Esophagus squamous epithelium (tissue), 5 donors: ENCODE results near the gene SLC44A1. TPM values are rescaled to one million over a fixed set of nuclear protein-coding genes. Genes with fewer than 3 reads are reported as not detected.
A peak's percentile ranks its signal among the peaks of the same experiment; 100 is the strongest.

Experiments used
- DNase-seq: peaks from one replicate; lab custom pipeline; 2025; lab: John Stamatoyannopoulos, UW
- H3K27ac ChIP-seq, 4 donors: fragments of 200-600 bp; sonication (generic); one replicate each; pipeline ENCODE4 v1.5.1; 2016 to 2019; ENCODE audit warnings: mild to moderate bottlenecking in 1 of 4
- H3K27me3 ChIP-seq, 4 donors: fragments of 200-600 bp; sonication (generic); 1 replicate in 3 of 4; 2 replicates in 1 of 4; pipeline versions ENCODE4 v1.5.1 to v1.6.0; 2017 to 2021; ENCODE audit warnings: antibody characterized with exemption in 1 of 4
- H3K36me3 ChIP-seq, 3 donors: fragments of 200-600 bp; sonication (generic); one replicate each; pipeline ENCODE4 v1.5.1; 2016 to 2019
- H3K4me1 ChIP-seq, 3 donors: fragments of 200-600 bp; sonication (generic); one replicate each; pipeline ENCODE4 v1.5.1; 2017 to 2019
- H3K4me3 ChIP-seq, 4 donors: fragments of 200-600 bp; sonication (generic); 1 replicate in 3 of 4; 2 replicates in 1 of 4; pipeline ENCODE4 v1.5.1; 2016 to 2019; ENCODE audit warnings: mild to moderate bottlenecking in 2 of 4, moderate library complexity in 1 of 4
- H3K9me3 ChIP-seq, 3 donors: fragments of 200-600 bp; sonication (generic); one replicate each; pipeline ENCODE4 v1.5.1; 2016 to 2019
- POLR2A ChIP-seq, 4 donors: fragments of 450-650 bp; IDR thresholded peaks; one replicate each; pipeline ENCODE4 v1.6.1; 2017; ENCODE audit warnings: antibody characterized with exemption in 4 of 4, mild to moderate bottlenecking in 4 of 4, moderate library complexity in 3 of 4
- WGBS, 2 donors: methylation state at CpG; one replicate each; pipeline ENCODE4 v1.1.5; 2018; 5-methylcytosine and 5-hydroxymethylcytosine counted together
- intact Hi-C: fragments of 100-400 bp; cut with DNase I; formaldehyde crosslinking; loops from one replicate; pipeline ENCODE4 v1.15.0; 2022
- total RNA-seq, 4 donors: library from RNA; depleted of rRNA; stranded (reverse); fragments of >200 nt; gene quantifications; one replicate each; pipeline ENCODE4 v1.1.0, GENCODE V29; 2016
- TF ChIP-seq, protein P1 (sequence below), 6 experiments: fragments of 450-650 bp in 4 of 6; fragments of 200-600 bp in 2 of 6; sonication (generic) in 2 of 6; IDR thresholded peaks; one replicate each; pipeline ENCODE4 v1.5.1; 2016 to 2019; ENCODE audit warnings: antibody characterized with exemption in 6 of 6, mild to moderate bottlenecking in 4 of 6, moderate library complexity in 4 of 6
- donor health status: DM: yes; HTN: yes; CAD: no.

The SLC44A1 gene
- total RNA-seq, 4 donors from 2014 or later, result 19.9 to 52.9 (median 37.8) TPM

DNA sequence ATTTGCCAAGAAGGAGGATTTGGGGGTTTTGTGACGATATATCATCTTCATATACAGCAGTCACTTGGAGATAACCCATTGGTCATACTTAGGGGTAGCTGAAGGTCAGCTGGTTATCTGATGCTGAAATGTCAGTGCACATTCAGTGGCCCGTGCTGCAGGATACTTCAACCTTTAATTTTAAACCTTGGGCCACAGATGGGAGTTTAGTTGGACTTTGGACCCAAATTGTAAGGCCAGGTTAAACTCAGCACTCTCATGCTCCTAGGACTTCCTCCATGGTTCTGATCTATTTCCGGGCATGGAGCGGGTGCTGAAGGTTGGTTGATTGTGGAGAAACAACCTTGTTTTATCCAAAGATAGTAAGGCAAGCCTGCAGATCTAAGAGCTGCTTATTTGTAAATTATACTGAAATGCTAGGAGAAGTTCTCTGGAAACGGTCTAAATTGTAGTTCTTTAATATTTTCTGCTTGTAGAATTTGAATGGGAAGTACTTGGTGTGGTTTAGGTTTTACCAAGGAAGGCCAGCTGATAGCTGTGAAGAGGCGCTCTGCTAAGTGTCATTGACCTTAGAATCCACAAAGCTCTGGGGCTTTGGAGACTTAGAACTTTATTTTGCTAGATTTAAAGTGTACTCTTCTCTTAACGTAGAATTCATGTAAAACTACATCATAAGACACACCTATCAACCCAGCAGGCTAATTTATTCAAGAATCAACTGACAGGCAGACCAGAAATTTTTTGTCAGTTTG lies 38.6 kb downstream of the SLC44A1 start:
- Histone ChIP-seq H3K27ac (peak overlapping the region in 1 of 4 donors; percentile 64), H3K36me3 (no peaks in the 10 kb centered on the region), H3K27me3 (no peaks in the 10 kb centered on the region), H3K4me3 (no peak overlapping the region), H3K9me3 (no peaks in the 10 kb centered on the region), H3K4me1 (peaks cover 5 to 65% (median 10%) of the 10 kb centered on the region in 3 donors)
- intact Hi-C loops, result no loop called here
- no peak for TF ChIP-seq POLR2A (IDR thresholded peaks at IDR 0.05)
- TF ChIP-seq, protein P1, sequence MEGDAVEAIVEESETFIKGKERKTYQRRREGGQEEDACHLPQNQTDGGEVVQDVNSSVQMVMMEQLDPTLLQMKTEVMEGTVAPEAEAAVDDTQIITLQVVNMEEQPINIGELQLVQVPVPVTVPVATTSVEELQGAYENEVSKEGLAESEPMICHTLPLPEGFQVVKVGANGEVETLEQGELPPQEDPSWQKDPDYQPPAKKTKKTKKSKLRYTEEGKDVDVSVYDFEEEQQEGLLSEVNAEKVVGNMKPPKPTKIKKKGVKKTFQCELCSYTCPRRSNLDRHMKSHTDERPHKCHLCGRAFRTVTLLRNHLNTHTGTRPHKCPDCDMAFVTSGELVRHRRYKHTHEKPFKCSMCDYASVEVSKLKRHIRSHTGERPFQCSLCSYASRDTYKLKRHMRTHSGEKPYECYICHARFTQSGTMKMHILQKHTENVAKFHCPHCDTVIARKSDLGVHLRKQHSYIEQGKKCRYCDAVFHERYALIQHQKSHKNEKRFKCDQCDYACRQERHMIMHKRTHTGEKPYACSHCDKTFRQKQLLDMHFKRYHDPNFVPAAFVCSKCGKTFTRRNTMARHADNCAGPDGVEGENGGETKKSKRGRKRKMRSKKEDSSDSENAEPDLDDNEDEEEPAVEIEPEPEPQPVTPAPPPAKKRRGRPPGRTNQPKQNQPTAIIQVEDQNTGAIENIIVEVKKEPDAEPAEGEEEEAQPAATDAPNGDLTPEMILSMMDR (IDR thresholded peaks at IDR 0.05), result no peak
- no peak for DNase-seq
- WGBS, 2 donors, result 85 to 89% methylated on average over 6 to 7 of the region's 7 CpGs

DNA sequence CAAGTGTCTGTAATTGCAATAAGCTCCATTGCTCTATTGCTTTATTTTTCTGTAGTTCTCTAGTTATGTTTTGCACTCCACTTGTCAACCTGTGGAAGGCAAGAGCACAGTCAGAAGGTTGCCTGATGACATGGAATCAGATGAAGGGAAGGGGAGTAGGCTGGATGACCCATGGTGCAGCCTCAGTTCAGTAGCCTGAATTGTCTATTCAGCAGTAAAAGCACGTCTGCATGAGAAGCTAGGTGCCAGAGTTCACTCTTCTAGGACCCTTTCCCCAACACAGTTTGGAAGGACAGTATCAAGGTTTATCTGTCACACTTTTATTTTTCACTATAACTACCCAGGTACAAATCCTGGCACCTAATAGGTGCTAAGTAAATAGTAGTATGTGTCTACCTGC lies 39.3 kb downstream of the SLC44A1 start:
- Histone ChIP-seq H3K4me1 (peaks cover 5 to 58% (median 10%) of the 10 kb centered on the region in 3 donors), H3K27ac (no peak overlapping the region), H3K27me3 (no peaks in the 10 kb centered on the region), H3K36me3 (no peaks in the 10 kb centered on the region), H3K9me3 (no peaks in the 10 kb centered on the region), H3K4me3 (no peak overlapping the region)
- WGBS, 2 donors, result 59 to 100% methylated on average over 1 of the region's 1 CpG
- intact Hi-C loops, result no loop called here
- TF ChIP-seq POLR2A (IDR thresholded peaks at IDR 0.05), result no peak
- TF ChIP-seq, protein P1 (IDR thresholded peaks at IDR 0.05), result no peak
- no peak for DNase-seq

DNA sequence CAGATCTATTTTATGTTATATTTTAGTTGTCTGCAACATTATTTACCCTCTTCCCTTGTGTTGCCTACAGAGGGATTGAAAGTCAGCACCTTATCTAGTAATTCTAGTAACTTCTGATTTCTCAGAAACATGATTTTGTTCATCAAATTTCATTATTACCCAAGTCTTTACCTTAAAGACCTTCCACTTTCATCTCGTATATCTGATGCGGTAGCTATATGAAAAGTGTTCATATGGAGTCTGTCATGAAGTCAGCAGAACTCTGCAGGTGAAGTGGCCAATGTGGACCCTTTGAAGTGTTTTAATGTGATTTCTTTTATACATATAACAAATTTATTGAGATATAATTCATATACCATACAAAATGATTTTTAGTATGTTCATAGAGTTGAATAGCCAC lies 40.0 kb downstream of the SLC44A1 start:
- Histone ChIP-seq H3K36me3 (no peaks in the 10 kb centered on the region), H3K4me1 (peaks cover 5 to 51% (median 10%) of the 10 kb centered on the region in 3 donors), H3K9me3 (no peaks in the 10 kb centered on the region), H3K27ac (no peak overlapping the region), H3K4me3 (no peak overlapping the region), H3K27me3 (no peaks in the 10 kb centered on the region)
- DNase-seq, result no peak
- TF ChIP-seq, protein P1 (IDR thresholded peaks at IDR 0.05), result no peak
- TF ChIP-seq POLR2A (IDR thresholded peaks at IDR 0.05), result no peak
- intact Hi-C loops, result no loop called here
- 80 to 88% methylated on average over 2 of the region's 2 CpGs for WGBS, 2 donors

DNA sequence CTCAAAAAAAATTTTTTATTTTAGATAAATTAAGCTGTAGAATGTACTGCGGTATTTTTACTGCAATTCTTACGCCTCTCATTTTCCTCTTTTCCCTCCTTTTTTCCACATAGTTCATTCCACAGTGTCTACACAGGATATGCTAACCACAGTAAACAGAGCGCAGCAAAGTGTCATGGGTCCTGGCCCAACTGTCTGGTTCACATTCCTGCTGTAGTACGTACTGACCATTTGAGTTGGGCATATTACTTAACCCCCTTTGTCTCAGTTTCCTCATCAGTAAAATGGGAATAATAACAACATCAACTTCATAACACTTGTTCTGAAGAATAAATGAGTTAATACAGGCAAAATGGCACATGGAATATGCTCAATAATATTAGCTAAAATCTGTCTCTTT lies 41.6 kb downstream of the SLC44A1 start:
- no peak overlapping the region for H3K4me3 ChIP-seq
- TF ChIP-seq, protein P1 (IDR thresholded peaks at IDR 0.05), result no peak
- no peak for TF ChIP-seq POLR2A (IDR thresholded peaks at IDR 0.05)
- 89 to 93% methylated on average over 4 of the region's 4 CpGs for WGBS, 2 donors
- intact Hi-C loops, result no loop called here
- peaks cover 10 to 54% (median 11%) of the 10 kb centered on the region in 3 donors for H3K4me1 ChIP-seq
- H3K27me3 ChIP-seq, result no peaks in the 10 kb centered on the region
- no peak overlapping the region for H3K27ac ChIP-seq
- H3K9me3 ChIP-seq, result no peaks in the 10 kb centered on the region
- no peak for DNase-seq
- no peaks in the 10 kb centered on the region for H3K36me3 ChIP-seq

DNA sequence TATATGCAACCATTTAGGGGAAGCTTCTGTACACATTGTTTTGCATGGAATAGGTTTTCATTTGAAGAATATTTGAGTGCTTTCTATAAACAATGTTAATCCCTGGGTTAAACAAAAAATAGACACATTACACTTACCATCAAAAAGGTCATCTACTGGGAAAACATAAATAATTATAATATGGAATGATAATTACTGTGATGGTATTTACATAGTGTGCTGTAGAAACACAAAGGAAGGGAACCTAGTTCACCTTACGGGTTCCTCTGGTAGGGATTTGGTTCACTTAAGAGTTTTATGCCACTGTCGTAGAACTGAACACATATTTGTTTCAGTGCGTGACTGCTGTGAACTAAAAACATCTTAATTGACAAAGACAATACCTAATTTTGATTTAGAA lies 44.9 kb downstream of the SLC44A1 start:
- intact Hi-C loops, result no loop called here
- DNase-seq, result no peak
- Histone ChIP-seq H3K27me3 (no peaks in the 10 kb centered on the region), H3K9me3 (no peaks in the 10 kb centered on the region), H3K4me1 (peaks cover 5 to 40% (median 5%) of the 10 kb centered on the region in 3 donors), H3K27ac (no peak overlapping the region), H3K4me3 (no peak overlapping the region), H3K36me3 (no peaks in the 10 kb centered on the region)
- WGBS, 2 donors, result 86% methylated on average over 3 of the region's 3 CpGs
- TF ChIP-seq POLR2A (IDR thresholded peaks at IDR 0.05), result no peak
- TF ChIP-seq, protein P1 (IDR thresholded peaks at IDR 0.05), result no peak
